HG03571 (cell line): ENCODE data around the gene TMEM235.
A peak's percentile ranks its signal among the peaks of the same experiment; 100 is the strongest.

Experiments
- ATAC-seq: cut with Tn5 transposase; IDR thresholded peaks from one replicate; pipeline ENCODE4 v1.9.1; 2021; ENCODE audit not compliant: unreplicated experiment

The TMEM235 gene

DNA sequence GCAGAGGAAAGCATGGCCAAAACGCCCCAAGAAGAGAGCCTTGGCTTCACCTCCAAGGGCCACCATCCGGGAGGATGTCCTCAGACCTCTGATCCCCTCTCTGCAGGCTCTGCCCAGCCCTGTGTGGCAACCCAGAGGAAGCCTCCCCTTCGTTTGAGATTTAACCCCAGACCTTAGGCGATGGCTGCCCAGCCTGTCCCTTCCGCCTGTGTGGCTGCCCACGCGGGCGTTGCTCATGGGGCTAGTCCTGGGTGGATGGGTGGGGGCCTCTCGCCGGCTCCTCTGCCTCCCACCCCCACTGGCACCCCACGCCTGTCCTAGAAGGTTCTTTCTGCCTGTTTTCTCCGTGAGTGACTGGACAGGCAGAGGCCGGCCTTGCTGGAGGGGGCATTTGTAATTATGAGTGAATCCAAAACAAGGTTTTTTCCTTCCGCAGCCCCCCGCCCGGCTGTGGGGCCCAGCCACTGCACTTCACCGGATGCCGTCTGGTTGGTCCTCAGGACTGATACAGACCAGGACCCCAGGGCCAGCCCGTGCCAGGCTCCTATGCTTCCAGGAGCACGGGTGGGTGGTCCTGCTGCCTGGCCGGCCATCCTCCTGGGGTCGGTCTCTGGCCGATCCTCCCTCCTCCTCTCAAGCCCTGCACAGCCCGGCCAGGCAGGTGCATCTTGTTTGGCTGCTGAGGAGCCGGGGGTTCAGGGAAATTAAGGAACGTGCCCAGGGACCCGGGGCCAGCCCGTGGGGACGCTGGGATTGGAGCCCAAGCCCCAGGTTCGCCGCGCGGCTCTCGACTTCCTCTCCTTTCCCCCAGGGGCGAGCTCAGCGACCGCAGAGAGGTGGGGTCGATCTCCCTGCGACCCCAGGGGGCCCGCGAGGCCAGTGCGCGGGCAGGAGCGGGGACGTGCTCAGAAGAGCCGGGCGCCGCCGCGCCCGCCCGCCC is at the start of gene TMEM235:
TMEM235 (plus strand) TSS at position 636 of the 940 bp plus-strand sequence. CDS start 393 bp downstream, outside the sequence.
- ATAC-seq = no peak

GRCh38 chr17:78182504-78182903 is 48.9 kb upstream of the TMEM235 start:
- no peak for ATAC-seq

GRCh38 chr17:78183916-78184315 is 47.5 kb upstream of the TMEM235 start:
- no peak for ATAC-seq

GRCh38 chr17:78184351-78184750 is 47.1 kb upstream of the TMEM235 start:
- no peak for ATAC-seq

DNA sequence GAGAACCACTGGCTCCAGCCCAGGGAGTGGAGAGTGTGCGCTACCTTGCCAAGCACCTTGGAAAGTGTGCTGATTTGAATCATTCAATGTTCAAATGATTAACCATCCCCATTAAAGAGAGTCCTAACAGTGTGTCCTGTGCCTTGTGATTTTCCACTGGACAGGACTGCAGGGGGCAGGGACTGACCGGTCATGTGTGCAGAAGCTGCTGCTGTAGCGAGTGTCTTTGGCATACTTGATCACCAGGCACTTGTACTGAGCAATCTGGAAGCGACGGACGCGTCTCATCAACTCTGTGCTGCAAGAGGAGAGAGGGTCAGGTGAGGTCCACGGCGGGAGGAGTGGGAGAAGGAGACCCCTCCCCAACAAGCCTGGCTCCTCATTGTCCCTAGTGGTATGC is 46.6 kb upstream of the TMEM235 start:
- ATAC-seq = no peak

DNA sequence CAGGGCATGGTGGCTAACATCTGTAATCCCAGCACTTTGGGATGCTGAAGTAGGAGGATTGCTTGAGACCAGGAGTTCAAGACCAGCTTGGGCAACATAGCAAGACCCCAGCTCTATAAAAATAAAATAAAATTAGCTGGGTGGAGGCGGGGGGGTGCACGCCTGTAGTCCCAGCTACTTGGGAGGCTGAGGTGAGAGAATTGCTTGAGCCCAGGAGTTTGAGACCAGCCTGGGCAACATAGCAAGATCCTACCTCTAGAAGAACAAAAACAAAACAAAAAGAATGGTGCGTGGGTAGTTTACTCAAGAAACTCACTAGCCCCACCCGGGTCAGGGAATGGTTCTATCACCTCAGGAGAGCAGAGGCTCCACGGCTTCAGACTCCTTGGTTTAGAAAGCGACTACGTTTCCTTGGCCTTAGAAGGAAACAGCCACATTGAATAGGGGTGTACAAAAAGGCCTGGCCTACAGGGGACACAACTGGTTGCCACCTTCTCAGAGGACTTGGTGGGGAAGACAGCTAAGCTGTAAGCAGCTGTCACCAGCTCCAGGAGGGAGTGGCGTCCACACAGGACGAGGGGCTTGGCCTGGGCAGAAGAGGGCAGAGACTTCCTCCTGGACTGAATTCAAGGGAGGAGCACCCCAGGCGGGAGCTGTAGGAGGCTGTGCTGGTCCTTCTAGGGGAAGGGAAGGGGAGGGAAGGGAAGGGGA is 45.3 kb upstream of the TMEM235 start:
- no peak for ATAC-seq

- ATAC-seq = peak; percentile 89
Measured at GRCh38 chr17:78186692-78187595, 44.5 kb upstream of the TMEM235 start, which contains the start of the genes AFMID and TK1. Gene AFMID (plus strand): TSS chr17:78187362. CDS start chr17:78187371, 9 bp downstream. Gene TK1 (minus strand): TSS chr17:78187052. CDS start chr17:78186994, 58 bp downstream.

GRCh38 chr17:78196716-78197115 is 34.7 kb upstream of the TMEM235 start:
- no peak for ATAC-seq

- no peak for ATAC-seq
Measured at GRCh38 chr17:78197147-78197832, 34.1 kb upstream of the TMEM235 start.

GRCh38 chr17:78200451-78200850 is 31.0 kb upstream of the TMEM235 start:
- no peak for ATAC-seq

GRCh38 chr17:78202666-78203065 is 28.8 kb upstream of the TMEM235 start:
- ATAC-seq = no peak

- ATAC-seq = no peak
Measured at GRCh38 chr17:78204387-78205123, 26.9 kb upstream of the TMEM235 start.

GRCh38 chr17:78205124-78205775 is 26.2 kb upstream of the TMEM235 start:
- ATAC-seq = no peak

DNA sequence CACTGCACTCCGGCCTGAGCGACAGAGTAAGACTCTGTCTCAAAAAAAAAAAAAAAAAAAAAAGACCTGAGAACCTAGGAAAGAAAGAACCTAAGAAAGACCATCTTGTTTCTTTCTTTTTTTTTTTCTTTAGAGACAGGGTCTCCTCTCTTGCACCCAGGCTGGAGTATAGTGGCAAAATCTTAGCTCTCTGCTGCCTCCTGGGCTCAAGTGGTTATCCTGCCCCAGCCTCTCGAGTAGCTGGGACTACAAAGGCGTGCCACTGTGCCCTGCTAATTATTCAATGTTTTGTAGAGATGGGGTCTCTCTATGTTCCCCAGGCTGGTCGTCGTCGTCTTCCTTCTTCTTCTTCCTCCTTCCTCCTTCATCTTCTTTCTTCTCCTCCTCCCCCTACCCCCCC is 25.1 kb upstream of the TMEM235 start:
- no peak for ATAC-seq

GRCh38 chr17:78208486-78208885 is 22.9 kb upstream of the TMEM235 start:
- no peak for ATAC-seq

GRCh38 chr17:78210111-78210510 is 21.3 kb upstream of the TMEM235 start:
- ATAC-seq = no peak

- no peak for ATAC-seq
Measured at GRCh38 chr17:78211032-78211431, 20.4 kb upstream of the TMEM235 start.

- peak; percentile 82 for ATAC-seq
Measured at GRCh38 chr17:78214016-78214705, 17.3 kb upstream of the TMEM235 start, which contains the start of gene BIRC5. Gene BIRC5 (plus strand): TSS chr17:78214253. CDS start chr17:78214317, 64 bp downstream.
